DMS153 (cell line): ENCODE results near the gene MLLT10.

ENCODE experiments used
- DNase-seq: peaks from one replicate; lab custom pipeline; 2025; lab: John Stamatoyannopoulos, UW

MLLT10 gene

DNA sequence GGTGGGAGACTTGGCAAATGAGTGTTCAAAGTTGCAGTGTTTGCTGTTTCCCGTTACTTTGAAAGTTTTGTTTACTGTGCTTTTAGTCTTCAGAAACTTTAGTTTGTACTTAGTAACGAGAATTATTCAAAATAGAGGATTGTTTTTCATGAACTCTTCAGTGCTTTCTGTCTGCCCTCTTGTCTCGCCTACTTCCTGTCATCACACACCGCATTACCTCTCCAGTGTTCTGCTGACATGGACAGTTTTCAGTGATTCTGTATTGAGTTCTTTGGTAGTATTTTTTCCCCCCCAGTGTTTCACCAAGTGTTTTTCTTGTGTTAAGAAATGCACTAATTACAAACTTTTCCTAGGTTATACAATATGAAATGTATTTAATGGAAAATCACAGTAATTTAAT is 207.0 kb downstream of the MLLT10 start:
- DNase-seq = no peak

- DNase-seq = no peak
Observed at GRCh38 chr10:21742740-21743412, 208.8 kb downstream of the MLLT10 start.

GRCh38 chr10:21744223-21744622 is 210.2 kb downstream of the MLLT10 start:
- DNase-seq = no peak

DNA sequence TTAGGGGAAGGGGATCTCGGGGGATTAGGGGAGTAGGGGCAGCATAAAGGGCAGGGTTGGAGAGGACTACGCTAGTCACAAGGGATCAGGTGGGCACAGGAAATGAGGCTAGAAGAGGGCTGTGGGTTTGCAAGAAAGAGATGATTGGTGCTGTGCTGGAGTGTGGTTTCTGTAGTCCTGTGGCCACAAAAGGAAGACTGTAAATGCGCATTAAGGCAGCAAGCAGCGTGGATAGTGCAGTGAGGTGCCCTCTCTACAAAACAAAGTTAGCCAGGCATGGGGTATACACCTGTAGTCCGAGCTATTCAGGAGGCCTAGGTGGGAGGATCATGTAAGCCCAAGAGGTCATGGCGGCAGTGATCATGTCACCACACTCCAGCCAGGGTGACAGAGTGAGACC is 212.1 kb downstream of the MLLT10 start:
- DNase-seq = no peak

DNA sequence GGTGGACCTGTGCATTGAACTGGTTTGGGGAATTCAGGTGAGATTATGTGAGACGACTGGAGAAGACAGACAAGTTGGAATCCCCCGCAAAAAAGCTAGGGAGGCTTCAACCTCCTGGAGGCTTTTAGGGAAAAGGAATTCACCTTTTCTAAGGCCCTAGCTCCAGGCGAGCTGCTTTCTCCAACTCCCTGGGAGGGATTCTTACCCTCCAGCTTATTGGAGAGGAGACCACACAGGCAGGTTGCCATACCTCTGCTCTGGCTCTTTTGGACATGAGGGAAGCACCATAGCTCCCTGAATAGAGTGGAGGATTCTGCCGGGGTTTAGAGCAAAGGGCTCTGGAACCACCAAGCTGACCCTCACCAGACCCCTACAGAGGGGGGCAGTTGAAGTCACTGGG is 213.8 kb downstream of the MLLT10 start:
- DNase-seq = no peak

DNA sequence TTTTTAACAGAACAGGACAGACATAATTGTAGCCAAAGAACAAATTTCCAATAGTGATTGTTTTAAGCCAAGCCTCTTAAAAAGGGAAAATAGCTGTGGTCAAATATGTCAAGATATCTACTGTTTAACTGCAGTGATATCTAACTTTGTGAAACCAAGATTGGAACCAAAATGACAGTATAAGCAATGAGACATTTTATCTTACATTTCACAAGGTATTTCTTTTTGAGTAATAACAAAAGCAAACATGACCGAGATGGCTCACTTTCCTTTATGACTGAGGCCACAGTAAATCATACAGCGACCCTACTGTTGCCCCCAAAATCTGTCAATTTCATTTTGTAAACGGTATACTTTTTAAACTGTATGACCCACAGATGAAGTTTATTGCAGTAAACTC is 215.8 kb downstream of the MLLT10 start:
- no peak for DNase-seq

DNA sequence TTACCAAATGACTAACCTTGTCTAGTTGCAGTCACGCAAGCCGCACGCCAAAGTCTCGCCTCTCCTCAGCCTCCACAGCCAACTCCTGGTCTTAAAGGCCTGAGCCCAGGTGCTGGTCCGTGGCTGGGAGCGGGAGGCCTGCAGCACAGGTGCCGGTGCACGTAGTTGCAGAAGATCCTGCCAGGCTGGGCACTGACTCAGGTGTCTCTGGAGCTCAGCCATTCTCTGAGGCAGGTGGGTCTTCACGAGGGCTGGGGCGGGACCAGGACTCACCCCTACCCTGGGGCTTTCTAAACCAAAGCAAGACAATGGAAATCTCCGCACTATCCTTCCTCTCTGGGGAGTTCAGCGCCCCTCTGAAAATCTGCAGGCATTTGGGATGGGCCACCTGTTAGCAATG is 216.4 kb downstream of the MLLT10 start:
- DNase-seq = no peak

GRCh38 chr10:21751341-21752310 is 217.6 kb downstream of the MLLT10 start:
- no peak for DNase-seq

DNA sequence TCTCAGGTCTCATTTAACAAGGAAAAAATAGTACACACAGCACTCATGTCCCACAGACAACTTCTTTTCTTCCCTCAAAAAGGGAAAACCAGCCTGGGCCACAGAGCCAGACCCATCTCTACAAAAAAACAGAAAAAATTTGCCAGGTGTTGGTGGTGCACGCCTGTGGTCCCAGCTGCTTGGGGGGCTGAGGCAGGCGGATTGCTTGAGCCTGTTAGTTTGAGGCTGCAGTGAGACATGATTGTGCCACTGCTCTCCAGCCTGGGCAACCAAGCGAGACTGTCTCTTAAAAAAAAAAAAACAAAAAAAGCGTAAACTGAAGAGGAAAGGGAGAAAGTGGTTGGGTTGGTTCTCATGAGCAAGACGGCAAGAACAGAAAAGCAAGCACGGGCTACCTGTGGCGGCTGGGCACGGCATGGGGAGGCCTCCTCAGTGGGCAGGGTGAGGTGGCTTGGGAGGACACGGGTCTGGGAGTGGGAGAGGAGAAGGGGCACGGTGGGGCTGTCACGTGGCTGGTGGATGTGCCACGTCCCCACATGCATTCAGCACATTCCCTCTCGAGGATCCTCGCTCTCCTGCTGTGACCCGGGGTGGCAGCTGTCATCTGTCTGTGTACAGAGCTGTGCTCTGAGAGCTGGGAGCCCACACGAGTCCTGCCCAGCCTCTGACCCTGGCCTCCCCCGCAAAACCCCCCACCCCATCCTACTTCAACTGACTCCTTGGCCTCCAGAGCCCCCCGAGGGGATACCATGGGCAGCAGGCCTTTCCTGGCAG is 219.7 kb downstream of the MLLT10 start:
- DNase-seq = no peak

DNA sequence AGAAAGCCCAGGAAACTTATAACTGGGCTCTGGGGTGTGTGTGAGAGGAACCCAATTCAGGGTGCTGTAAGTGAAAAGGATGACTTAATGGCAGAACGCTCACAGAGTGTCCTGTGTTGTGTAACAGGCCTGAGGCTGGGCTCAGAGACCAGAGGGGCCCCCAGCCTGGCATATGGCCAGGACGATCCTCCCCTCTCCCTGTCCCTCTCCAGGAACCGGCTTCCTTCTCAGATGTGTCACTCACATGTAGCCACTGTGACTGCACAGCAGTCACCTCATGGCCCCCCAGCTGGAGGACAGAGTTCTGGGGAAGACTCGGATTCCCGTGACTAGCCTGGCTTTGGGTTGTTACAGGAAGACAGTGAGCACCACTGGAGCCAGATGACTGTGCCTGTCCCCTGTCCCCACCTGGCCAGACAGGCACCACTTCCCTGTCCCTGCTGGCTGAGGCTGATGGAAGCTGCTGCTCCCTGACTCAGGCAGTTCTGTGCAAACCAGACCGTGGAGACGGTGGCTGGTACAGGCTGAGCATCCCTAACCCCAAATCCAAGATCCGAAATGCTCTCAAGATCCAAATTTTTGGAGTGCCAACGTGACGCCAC is 220.5 kb downstream of the MLLT10 start:
- DNase-seq = no peak

- DNase-seq = no peak
Observed at GRCh38 chr10:21756707-21757106, 222.7 kb downstream of the MLLT10 start.

- no peak for DNase-seq
Observed at GRCh38 chr10:21757185-21757901, 223.3 kb downstream of the MLLT10 start.

DNA sequence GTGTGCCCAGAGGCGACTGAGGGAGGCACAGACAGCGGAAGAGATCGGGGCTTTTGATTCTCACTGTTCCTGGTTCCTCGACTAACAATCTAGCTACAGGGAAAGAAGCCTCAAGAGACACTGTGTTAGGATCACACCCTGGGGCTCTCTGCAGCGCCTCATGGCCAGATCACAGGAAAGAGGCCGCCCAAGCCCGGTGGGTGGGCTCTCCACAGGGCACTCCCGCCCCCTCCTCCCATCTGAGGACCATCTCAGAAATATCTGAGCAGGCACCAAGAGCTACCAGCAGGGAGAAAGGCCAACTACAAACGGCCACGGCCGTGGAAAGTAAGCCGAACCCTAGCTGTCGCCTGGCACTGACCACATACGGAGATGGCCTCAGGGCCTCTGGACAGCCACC is 224.2 kb downstream of the MLLT10 start:
- no peak for DNase-seq

GRCh38 chr10:21758696-21759095 is 224.7 kb downstream of the MLLT10 start:
- DNase-seq = no peak

- DNase-seq = no peak
Observed at GRCh38 chr10:21759232-21759631, 225.2 kb downstream of the MLLT10 start.

GRCh38 chr10:21760332-21760731 is 226.3 kb downstream of the MLLT10 start:
- DNase-seq = no peak

DNA sequence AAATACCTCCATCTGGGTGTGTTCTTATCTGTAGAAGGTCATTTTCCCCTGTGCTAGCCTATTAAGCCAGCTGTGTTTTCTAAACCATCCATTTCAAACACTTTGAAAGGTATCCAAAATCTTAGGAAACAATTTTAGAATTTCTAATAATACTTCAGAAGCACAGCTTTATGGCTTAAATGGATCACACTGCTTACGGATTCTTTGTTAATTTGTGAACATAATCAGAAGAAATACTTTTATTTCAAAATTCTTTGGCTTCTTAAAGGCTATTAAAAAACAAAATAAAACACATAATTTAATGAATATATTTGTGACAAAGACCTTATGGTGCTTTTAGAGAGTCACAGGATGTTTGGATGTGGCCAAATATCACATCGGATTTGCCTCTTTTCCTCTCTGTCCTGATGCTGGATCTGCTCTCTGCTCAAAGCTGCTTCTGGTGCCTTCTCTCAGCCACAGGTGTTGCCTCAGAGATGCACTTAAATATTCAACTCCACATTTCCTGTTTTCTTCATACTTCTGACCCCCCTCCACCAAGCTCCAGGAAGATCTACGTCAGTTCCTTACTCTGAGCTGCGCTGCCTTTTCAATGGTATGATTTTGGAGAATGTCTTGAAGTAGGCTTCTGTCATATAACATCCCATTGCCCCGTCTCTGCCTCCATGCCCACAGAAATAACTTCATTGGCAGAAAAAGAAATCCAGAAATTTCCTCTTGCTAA is 230.6 kb downstream of the MLLT10 start:
- no peak for DNase-seq

DNA sequence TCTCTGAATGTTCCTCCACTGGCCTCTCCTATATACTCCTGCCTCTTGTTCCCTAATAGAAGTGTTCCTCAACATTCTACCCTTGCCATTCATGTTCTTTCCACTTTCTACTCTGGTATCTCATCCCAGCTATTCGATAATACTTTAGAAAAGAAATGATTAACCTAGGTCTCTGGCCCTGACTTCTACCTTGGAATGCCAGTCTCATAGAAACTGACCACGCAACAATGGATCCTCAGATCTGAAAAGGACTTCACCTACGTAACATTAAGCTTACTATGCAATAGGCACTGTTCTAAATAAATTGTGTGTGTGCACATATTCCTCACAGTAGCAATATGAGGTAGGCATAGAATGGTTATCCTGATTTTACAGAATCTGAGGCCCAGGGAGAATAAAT is 235.0 kb downstream of the MLLT10 start:
- no peak for DNase-seq

DNA sequence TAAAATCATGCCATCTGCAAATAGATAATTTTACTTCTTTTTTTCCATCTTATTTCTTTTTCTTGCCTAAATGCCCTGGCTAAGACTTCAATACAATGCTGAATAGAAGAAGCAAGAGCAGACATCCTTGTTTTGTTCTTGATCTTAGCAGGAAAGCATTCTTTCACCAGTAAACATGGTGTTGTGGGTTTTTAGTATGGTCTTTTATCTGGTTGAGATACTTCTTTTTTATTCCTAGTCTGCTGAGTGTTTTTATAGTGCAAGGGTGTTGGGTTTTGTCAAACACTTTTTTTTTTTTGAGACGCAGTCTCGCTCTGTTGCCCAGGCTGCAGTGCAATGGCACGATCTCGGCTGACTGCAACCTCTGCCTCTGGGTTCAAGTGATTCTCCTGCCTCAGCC is 237.2 kb downstream of the MLLT10 start:
- DNase-seq = no peak

DNA sequence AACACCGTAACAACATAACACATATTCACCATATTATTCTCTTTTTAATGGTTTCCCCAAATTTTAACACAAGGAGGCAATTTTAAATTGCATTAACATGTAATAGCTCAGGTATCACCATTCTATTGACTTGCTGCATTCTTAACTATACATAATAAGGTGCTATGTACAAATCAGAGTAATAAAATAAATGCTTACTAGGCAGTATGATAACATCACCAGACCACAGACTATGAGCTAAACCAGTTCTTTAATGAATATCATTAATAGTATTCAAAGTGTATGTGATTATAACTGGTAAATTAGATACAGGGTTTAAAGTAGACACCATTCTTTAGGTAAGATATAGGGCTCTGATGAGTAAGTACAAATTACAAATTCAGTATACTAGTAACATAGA is 242.9 kb downstream of the MLLT10 start:
- DNase-seq = no peak

DNA sequence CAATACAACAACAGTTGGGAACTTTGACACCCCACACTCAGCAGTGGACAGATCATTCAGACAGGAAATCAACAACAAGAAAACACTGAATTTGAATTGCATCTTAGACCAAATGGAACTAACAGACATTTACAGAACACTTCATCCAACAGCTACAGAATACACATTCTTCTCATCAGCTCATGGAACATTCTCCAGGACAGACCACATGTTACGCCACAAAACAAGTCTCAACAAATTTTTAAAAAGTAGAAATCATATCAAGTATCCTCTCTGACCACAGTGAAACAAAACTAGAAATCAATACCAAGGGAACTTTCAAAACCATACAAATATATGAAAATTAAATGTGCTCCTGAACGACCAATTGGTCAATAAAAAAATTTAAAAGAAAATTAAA is 257.2 kb downstream of the MLLT10 start:
- DNase-seq = no peak
